SIG-M5 (cell line): Measurements from ENCODE around the gene RAB7A.
A peak's percentile ranks its signal among the peaks of the same experiment; 100 is the strongest.
"Not testable (repeated sequence)": the region's sequence is repeated elsewhere in the genome, so short reads cannot be mapped to it uniquely, and the experiment has no call there.

Source experiments
- DNase-seq: peaks from one replicate; lab custom pipeline; 2025; lab: John Stamatoyannopoulos, UW

Gene RAB7A

GRCh38 chr3:128820252-128820839, 94.4 kb downstream of the RAB7A start:
- no peak for DNase-seq

- DNase-seq, result no peak
These were observed 97.0 kb downstream of the RAB7A start for GRCh38 chr3:128823008-128823407.

- DNase-seq, result no peak
These were observed 97.6 kb downstream of the RAB7A start for GRCh38 chr3:128823631-128824030.

- no peak for DNase-seq
These were observed 98.3 kb downstream of the RAB7A start for GRCh38 chr3:128824132-128824850.

GRCh38 chr3:128825117-128825725, 99.2 kb downstream of the RAB7A start:
- no peak for DNase-seq

GRCh38 chr3:128829087-128829486, 103.1 kb downstream of the RAB7A start:
- not testable (repeated sequence) for DNase-seq

GRCh38 chr3:128829925-128830625, 104.1 kb downstream of the RAB7A start:
- DNase-seq, result not testable (repeated sequence)

- DNase-seq, result not testable (repeated sequence)
These were observed 104.8 kb downstream of the RAB7A start for GRCh38 chr3:128830762-128831161.

- not testable (repeated sequence) for DNase-seq
These were observed 107.0 kb downstream of the RAB7A start for GRCh38 chr3:128832979-128833378.

- DNase-seq, result no peak
These were observed 109.1 kb downstream of the RAB7A start for GRCh38 chr3:128835096-128835495.

GRCh38 chr3:128841926-128842920, 116.2 kb downstream of the RAB7A start:
- no peak for DNase-seq

- DNase-seq, result no peak
These were observed 118.5 kb downstream of the RAB7A start for GRCh38 chr3:128844502-128844901.

- no peak for DNase-seq
These were observed 119.3 kb downstream of the RAB7A start for GRCh38 chr3:128845119-128845777.

- DNase-seq, result peak; percentile 60
These were observed 119.9 kb downstream of the RAB7A start for GRCh38 chr3:128845778-128846485.

- DNase-seq, result peak; percentile 56
These were observed 120.5 kb downstream of the RAB7A start for GRCh38 chr3:128846486-128846891.

GRCh38 chr3:128847666-128848370, 121.8 kb downstream of the RAB7A start:
- DNase-seq, result no peak

- DNase-seq, result no peak
These were observed 123.0 kb downstream of the RAB7A start for GRCh38 chr3:128848936-128849335.

- DNase-seq, result no peak
These were observed 124.0 kb downstream of the RAB7A start for GRCh38 chr3:128849911-128850455.

- no peak for DNase-seq
These were observed 124.6 kb downstream of the RAB7A start for GRCh38 chr3:128850544-128850943.
